GM18868 (cell line): Measurements from ENCODE around the gene CLDN10.
"Not testable (repeated sequence)": the region's sequence is repeated elsewhere in the genome, so short reads cannot be mapped to it uniquely, and the experiment has no call there.

ENCODE experiments used
- ATAC-seq: cut with Tn5 transposase; IDR thresholded peaks from one replicate; pipeline ENCODE4 v1.9.1; 2021; ENCODE audit warnings: mild to moderate bottlenecking, moderate library complexity; ENCODE audit not compliant: unreplicated experiment

Gene CLDN10

GRCh38 chr13:95541308-95541707, 11.2 kb upstream of the CLDN10 start:
- ATAC-seq: no peak

GRCh38 chr13:95541911-95542474, 10.5 kb upstream of the CLDN10 start:
- no peak for ATAC-seq

- no peak for ATAC-seq
Observed at GRCh38 chr13:95544293-95544692, 8.2 kb upstream of the CLDN10 start.

- ATAC-seq: no peak
Observed at GRCh38 chr13:95546919-95547318, 5.6 kb upstream of the CLDN10 start.

GRCh38 chr13:95547531-95548167, 4.9 kb upstream of the CLDN10 start:
- no peak for ATAC-seq

GRCh38 chr13:95552208-95552538, 347 bp upstream of the CLDN10 start:
- no peak for ATAC-seq

GRCh38 chr13:95553581-95554385, 1.3 kb downstream of the CLDN10 start:
- ATAC-seq: no peak

GRCh38 chr13:95557013-95557412, 4.5 kb downstream of the CLDN10 start:
- no peak for ATAC-seq

- no peak for ATAC-seq
Observed at GRCh38 chr13:95559100-95559499, 6.6 kb downstream of the CLDN10 start.

- no peak for ATAC-seq
Observed at GRCh38 chr13:95560387-95560786, 7.9 kb downstream of the CLDN10 start.

GRCh38 chr13:95564091-95564490, 11.6 kb downstream of the CLDN10 start:
- no peak for ATAC-seq

GRCh38 chr13:95564733-95565291, 12.3 kb downstream of the CLDN10 start:
- no peak for ATAC-seq

- ATAC-seq: not testable (repeated sequence)
Observed at GRCh38 chr13:95565758-95566157, 13.2 kb downstream of the CLDN10 start.

- no peak for ATAC-seq
Observed at GRCh38 chr13:95568131-95568530, 15.6 kb downstream of the CLDN10 start.

GRCh38 chr13:95570016-95570415, 17.5 kb downstream of the CLDN10 start:
- no peak for ATAC-seq

GRCh38 chr13:95571941-95572340, 19.4 kb downstream of the CLDN10 start:
- no peak for ATAC-seq

- no peak for ATAC-seq
Observed at GRCh38 chr13:95573221-95573620, 20.7 kb downstream of the CLDN10 start.

GRCh38 chr13:95579303-95579702, 26.8 kb downstream of the CLDN10 start:
- peak; percentile 99 for ATAC-seq

GRCh38 chr13:95585867-95586266, 33.3 kb downstream of the CLDN10 start:
- ATAC-seq: no peak

- ATAC-seq: no peak
Observed at GRCh38 chr13:95588134-95588533, 35.6 kb downstream of the CLDN10 start.

- ATAC-seq: no peak
Observed at GRCh38 chr13:95588721-95589120, 36.2 kb downstream of the CLDN10 start.

GRCh38 chr13:95593462-95593861, 40.9 kb downstream of the CLDN10 start:
- ATAC-seq: no peak
